Retina (tissue), 1 donor: ENCODE measurements around the gene IL18R1.
"Not testable (repeated sequence)": the region's sequence is repeated elsewhere in the genome, so short reads cannot be mapped to it uniquely, and the experiment has no call there.

Experiments
- DNase-seq: peaks from one replicate; pipeline ENCODE4 v3.0.0-alpha.2; 2016

Gene IL18R1

GRCh38 chr2:102355526-102356380, at the start of gene IL18R1:
TSS of gene IL18R1 (plus strand) at chr2:102355796. CDS start at chr2:102362661, 6,865 bp downstream.
- peak; percentile 90 for DNase-seq

DNA sequence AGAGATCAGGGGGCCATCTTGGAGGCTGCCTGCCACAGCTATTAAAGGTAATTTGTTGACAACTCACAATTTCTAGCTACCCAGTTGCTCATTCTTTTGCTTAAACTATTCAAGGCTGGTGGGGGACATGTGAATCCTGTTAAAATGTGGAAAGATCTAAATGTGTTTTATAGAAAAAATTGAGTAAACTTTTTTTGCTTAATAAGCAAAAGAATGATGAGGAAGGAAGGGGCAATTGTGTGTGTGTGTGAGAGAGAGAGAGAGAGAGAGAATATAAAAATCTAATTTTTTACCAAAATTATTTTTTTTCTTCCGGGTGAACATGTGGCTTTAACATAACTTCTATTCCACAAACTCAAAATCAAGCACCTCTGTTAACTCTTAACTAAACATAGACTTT, 49.5 kb upstream of the IL18R1 start:
- no peak for DNase-seq

GRCh38 chr2:102310964-102311640, 44.5 kb upstream of the IL18R1 start, which contains the start of gene IL1RL1:
TSS of gene IL1RL1 (plus strand) at chr2:102311563. CDS start at chr2:102338265, 26,702 bp downstream.
- no peak for DNase-seq

GRCh38 chr2:102313025-102313424, 42.6 kb upstream of the IL18R1 start:
- no peak for DNase-seq

DNA sequence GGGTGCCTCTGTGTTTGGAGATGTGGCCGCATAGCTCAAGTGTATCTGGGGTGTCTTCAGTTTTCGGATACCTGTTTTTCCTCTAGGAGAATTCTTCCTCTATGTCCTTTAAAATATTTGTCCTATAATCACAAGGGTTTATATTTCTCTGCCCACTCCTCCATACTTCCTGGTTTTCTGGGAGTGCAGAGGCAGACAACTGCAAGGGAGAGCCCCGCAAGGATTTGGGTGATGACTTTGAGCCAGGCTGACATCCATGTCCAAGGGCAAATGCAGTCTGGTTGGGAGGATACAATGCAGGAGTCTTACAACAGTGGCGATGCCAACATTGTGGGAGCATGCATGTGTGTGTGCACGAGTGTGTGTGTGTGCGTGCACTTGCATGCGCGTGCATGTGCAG, 42.1 kb upstream of the IL18R1 start:
- DNase-seq: no peak

DNA sequence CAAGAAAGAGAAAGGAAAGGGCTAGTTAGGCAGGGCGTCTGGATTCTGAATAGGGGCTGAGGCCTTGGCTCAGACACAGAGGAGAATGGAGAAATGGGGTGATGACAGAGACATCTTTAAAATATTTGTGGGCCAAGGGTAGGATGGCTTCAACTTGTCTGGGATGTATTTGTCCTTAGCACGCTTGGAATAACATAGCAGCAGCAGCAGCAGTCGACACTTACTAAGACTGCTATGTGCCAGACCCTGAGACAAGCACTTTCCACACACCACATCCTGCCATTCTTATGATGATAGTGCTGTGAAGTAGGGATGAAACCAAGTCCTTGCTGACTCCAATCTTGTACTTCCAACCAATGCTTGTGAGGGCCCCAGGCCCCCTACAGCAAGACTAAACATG, 41.6 kb upstream of the IL18R1 start:
- no peak for DNase-seq

GRCh38 chr2:102315921-102316320, 39.7 kb upstream of the IL18R1 start:
- DNase-seq: no peak

DNA sequence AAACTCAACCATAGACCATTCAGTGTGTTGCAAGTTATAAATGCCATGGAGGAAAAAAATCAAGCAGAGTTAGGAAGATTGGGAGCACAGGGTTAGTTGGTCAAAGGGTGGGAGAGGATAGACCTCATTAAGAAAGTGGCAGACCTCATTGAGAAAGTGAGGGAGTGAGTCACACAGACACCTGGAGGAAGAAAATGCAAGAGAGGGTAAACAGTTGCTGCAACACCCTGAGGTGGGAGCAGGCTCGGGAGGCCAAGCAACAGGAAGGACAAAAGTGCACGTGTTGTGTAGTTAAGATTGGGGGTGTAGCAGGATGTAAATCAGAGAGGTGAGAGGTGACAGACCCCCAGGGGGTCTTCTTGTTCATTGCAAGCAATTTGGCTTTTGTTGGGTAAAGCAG, 37.9 kb upstream of the IL18R1 start:
- no peak for DNase-seq

- DNase-seq: no peak
These were observed 37.2 kb upstream of the IL18R1 start for GRCh38 chr2:102318437-102318836.

DNA sequence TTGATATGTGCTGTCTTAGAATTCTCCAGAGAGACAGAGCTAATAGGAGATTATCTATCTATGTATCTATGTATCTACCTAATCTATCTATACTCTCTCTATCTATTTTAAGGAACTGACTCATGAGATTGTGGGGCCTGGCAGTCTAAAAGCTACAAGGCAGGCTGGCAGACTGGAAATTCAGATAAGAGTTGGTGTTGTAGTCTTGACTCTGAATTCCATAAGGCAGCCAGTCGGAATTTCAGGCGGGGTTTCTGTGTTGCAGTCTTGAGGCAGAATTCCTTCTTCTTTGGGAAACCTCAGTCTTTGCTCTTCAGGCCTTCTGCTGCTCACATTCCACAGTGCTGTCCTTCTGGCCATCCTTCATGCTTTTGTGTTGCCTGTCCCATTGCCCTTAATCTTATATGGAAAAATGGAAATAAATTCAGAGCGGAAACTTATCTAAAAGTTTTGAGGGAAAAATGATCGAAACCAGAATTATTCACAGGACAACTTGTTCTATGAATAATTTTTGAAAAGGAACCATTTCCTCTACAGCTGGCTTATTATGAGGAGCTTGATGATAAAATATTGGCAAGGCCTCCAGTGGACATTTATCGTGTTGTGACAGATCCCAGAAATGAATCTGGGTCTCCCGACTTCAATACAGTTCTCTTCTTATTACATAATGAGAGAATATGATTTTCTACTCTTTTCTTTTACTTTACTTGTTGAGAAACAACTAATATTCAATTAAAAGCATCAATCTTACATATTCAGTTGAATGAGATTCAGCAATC, 33.5 kb upstream of the IL18R1 start:
- DNase-seq: no peak

DNA sequence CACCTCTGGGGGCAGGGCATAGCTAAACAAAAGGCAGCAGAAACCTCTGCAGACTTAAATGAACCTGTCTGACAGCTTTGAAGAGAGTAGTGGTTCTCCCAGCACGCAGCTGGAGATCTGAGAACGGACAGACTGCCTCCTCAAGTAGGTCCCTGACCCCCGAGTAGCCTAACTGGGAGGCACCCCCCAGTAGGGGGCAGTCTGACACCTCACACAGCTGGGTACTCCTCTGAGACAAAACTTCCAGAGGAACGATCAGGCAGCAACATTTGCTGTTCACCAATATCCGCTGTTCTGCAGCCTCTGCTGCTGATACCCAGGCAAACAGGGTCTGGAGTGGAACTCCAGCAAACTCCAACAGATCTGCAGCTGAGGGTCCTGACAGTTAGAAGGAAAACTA, 30.7 kb upstream of the IL18R1 start:
- DNase-seq: not testable (repeated sequence)

- DNase-seq: no peak
These were observed 24.1 kb upstream of the IL18R1 start for GRCh38 chr2:102331311-102331980.

- DNase-seq: no peak
These were observed 21.1 kb upstream of the IL18R1 start for GRCh38 chr2:102334486-102334885.

DNA sequence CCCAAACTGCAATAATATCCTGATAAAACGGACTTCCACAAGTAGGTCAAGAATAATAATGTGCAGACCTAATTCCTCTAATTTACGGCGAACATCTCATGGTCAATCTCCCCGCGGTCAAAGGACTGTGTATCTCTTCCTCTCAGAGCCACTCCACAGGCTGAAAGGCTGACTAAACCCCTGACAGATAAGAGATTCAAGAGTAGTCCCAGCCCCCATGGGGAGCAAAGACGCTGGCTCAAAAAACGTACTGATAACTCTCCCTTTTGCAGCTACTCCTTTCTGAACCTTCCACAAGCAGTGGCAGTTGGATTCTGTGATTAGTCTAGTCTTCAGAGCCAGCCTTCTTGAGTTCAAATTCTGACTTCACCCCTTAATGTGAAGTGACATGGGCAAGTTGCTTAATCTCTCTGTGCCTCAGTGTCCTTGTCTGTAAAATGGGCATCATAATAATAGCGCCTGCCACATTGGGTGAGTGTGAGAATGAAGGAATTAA, 19.7 kb upstream of the IL18R1 start:
- DNase-seq: no peak

- no peak for DNase-seq
These were observed 19.1 kb upstream of the IL18R1 start for GRCh38 chr2:102336502-102336945.

DNA sequence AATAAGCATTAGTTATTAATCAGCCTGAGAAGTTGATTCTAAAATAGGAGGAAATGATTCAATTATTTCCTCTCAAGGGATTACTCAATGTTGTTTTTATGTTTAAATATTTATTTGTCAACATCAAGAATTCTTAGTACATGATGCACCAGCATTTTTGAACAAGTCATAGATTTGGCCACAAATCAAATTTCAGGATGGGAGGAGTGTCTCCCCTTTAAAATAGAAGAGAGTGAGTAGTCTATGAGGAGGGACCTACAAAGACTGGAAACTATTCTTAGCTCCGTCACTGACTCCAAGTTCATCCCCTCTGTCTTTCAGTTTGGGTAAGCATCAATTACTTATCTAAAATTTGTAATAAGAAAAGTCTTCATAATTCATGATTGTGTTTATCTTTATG, 18.6 kb upstream of the IL18R1 start:
- no peak for DNase-seq

DNA sequence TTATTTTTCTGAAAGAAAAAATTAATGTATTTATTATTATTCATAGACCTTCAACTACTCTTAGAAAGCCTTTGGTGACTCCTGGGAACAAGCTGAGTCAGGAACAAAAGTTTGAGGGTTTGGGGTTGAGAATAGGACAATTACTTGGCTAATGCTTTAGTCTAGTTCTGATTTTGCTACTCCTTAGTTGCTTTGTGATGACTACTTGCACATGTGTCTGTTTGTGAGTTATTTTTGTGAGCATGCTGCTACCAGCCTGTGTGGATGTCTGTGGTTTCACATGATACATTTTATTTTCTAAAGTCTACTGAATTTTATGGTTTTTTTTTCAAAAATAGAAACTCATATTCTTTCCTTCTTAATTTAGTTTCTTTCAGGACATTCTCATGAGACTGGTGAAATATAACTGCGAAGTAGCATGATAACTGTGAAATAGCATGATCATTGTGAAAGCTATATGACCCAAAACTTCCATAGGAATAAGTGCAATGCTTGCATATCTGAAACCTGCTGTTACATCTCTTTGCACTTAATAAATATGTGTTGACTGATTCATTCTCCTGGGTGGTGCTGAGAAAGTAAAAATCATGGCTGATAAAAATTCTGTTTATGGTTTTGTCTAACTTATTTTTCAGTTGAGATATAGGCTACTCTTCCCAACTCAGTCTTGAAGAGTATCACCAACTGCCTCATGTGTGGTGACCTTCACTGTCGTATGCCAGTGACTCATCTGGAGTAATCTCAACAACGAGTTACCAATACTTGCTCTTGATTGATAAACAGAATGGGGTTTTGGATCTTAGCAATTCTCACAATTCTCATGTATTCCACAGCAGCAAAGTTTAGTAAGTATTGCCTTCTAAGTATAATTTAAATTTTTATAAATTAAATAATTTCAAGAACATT, 17.9 kb upstream of the IL18R1 start:
- DNase-seq: no peak

DNA sequence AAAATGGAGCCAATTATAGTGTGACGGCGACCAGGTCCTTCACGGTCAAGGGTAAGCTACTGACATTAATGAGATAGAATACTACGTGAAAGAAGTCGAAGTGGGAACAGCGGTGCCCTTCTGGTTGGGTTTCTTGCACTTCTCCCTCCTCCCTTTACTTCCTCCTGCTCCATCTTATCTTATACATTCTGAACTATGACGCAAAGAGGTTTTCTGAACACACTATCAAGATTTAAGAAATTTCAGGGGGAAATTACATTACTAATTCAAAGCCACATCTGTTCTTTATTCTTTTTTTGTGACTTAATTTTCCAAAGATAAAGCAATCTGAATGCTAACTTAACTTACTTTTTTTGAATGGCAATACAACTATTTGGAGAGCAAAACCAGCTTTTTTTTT, 14.8 kb upstream of the IL18R1 start:
- no peak for DNase-seq

- no peak for DNase-seq
These were observed 12.7 kb upstream of the IL18R1 start for GRCh38 chr2:102342888-102343287.

GRCh38 chr2:102344397-102344796, 11.2 kb upstream of the IL18R1 start:
- DNase-seq: no peak

GRCh38 chr2:102345329-102345920, 10.2 kb upstream of the IL18R1 start:
- no peak for DNase-seq
